Right renal pelvis (tissue), 4 donors: ENCODE data around the gene HDAC3. TPM values are rescaled to one million over a fixed set of nuclear protein-coding genes. Genes with fewer than 3 reads are reported as not detected.
A peak's percentile ranks its signal among the peaks of the same experiment; 100 is the strongest.
"Not testable (repeated sequence)": the region's sequence is repeated elsewhere in the genome, so short reads cannot be mapped to it uniquely, and the experiment has no call there.

ENCODE experiments used
- DNase-seq, 4 donors: peaks; one replicate each; pipeline ENCODE4 v3.0.0-alpha.2; 2013; ENCODE audit warnings: low read depth in 4 of 4, low spot score in 3 of 4, missing footprints in 1 of 4
- polyA plus RNA-seq, 4 donors: library from polyadenylated mRNA; unstranded; fragments of 120-200 nt; gene quantifications; one replicate each; pipeline ENCODE4 v1.2.1, GENCODE V29; 2013; ENCODE audit not compliant: insufficient read length in 4 of 4

Gene HDAC3
- polyA plus RNA-seq, 4 donors: 93.3 to 102 (median 95.2) TPM

DNA sequence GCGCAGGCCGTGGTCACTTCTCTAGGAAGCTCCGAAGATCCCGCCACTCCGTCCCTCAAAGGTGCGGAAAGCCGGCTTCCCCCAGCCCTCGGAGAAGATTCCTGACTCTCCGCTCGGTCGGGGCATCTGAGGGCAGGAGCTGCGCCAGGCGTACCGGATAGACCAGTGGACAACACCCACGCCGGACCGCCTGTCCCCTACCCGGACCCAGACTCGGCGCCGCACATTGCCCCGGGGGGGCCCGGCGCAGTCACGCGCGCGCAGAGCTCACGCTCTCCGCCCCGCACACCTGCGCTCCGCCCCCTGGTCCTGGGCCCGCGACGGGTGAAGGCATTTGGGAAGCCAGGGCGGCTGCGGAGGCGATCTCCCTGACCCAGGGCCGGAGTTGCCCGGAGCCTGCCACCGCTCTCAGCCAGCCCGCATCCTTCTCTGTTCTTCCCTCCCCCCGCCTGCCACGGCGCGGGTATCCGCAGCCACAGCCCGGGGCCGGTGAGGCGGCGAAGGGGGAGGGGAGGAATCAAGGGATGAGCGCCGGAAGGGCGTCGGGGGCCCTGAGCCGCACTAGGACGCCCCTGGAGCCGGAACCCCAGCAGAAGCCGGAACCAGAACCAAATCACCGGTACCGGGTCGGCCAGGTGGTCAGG lies 596 bp upstream of the HDAC3 start:
- no peak for DNase-seq

DNA sequence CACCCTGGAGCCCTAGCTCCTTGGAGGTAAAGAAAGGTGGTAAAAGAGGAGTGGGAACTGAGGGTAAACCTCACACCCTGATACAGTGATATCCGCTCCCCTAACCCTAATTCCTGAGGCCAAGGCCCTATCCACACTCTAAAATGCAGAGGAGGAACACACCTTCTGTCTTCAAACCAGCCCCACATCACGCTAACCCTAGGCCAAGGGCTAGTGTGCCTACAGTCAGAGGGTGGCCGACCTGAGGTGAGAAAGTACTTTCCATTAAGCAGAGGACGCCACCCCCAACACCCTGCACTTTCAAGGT lies 590 bp downstream of the HDAC3 start:
- DNase-seq: no peak

DNA sequence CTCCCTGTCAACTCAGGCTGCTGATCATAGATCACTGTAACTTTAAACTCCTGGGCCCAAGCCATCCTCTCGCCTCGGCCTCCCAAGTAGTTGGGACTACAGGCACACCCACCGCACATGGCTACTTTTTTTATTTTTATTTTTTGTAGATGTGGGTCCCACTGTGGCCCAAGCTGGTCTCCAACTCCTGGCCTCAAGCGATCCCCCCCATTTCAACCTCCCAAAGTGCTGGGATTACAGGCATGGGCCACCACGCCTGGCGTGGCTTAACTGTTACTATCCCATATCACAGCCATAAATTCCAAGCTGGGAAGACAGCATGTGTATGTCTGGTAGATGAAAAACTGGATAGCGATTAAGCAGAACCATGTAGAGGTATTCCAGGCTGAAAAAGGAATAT lies 1.0 kb downstream of the HDAC3 start:
- DNase-seq: no peak

DNA sequence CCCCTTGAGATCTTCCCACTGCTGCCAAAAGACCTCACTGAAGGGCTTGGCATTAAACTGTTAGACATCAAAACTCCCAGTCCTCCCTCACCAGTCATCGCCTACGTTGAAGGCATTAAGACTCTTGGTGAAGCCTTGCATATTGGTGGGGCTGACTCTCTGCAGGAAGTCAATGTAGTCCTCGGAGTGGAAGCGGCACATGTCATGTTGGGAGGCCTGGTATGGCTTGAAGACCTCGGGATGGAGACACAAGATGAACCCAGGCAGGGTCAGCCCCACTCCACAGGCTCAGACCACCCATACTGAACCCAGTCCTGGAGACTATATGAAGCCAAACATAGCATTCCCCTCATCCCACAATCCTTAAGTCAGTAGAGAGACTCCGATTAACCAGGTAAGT lies 1.9 kb downstream of the HDAC3 start:
- DNase-seq: no peak

DNA sequence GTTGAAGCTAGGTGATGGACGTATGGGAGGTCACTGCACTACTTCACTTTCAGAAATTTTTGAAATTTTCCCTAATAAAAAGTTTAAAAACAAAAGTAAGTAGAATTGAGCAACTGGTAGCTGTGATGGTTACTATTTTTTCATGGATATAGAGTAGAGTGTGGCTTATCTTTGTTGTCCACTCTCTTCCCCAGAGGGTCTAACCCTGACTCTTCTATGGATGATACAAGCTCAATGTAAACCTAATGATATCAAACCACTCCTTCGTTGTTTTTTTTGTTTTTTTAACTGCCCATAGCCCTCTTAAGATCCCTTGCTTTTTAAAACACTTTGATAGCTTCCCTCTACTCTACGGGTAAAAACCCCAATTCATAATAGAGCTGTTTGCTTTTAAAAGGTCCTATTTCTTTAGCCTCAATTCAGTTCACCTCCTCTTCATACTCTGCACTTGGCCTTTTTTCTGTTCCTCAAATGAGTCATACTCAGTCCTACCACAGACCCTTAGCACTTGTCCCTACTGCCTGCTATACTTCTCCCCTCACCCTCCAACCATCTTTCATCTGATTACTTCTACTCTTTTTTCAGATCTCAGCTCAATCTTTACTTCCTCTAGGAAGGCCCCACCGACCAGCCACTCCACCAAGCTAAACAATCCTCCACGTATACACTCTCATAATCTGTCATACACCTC lies 2.6 kb downstream of the HDAC3 start:
- DNase-seq: no peak

DNA sequence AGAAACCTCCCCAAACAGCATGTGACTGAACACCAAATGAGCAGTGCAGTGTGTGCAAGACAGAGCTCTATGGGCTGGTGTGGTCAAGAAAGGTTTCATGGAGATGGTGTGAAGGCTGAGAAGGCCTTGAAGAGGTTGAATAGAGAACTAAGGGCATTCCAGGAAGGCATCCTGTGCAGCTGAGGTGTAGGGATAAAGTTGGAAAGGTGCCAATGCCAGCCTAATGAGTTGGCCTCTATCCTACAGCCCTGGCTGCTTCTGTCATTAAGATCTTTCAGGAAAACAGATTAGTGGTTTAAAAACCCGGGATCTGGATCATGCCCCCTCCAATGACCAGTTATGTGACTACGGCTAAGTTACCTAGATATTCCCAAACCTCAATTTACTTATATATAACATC lies 4.0 kb downstream of the HDAC3 start:
- DNase-seq: no peak

DNA sequence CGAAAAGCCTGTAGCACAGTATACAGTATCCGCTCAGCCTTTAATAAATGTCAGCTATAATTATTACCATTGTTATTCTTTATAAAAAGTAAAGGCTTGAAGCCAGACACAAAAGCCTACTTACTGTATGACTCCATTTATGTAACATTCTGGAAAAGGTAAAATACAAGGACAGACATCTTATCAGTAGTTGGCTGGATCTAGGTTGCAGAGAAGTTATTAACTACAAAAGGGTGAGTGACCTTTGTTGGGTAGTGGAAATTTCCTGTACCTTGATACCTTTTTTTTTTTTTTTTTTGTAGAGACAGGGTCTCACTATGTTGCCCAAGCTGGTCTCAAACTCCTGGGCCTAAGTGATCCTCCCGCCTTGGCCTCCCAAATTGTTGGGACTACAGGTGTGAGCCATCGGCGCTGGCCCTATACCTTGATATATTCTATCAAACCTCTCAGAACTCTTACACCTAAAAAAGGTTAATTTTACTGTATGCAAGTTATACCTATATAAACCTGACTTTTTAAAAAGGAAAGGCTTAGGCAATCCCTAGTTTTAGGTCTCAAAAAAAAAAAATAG lies 6.0 kb downstream of the HDAC3 start:
- no peak for DNase-seq

DNA sequence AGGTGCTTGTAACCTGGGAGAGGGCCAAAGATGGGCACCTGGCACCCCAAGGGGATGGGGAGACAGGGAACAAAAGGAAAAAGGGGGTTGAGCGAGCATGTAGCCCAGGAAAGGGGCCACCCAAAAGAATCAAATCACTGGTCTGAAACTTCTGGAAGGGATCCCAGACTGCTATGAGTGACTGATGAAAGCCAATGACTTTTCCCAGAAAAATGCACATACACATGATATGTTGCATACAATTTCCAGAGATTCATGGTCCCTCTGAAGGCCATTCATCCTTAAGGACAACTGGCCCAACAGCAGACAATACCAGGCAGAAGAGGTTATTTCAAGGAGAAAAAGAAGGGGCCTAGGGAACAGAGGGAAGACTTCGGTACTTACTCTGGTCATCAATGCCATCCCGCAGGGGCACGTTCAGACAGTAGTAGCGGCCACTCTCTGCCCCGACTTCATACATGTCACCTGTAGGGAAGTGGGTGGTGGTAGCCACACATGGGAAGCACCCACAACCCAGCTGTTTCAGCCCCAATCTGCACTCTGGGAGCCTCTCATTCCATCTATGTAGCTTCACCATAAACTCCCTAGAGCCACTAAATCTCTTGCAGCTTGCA lies 8.4 kb downstream of the HDAC3 start:
- DNase-seq: no peak

DNA sequence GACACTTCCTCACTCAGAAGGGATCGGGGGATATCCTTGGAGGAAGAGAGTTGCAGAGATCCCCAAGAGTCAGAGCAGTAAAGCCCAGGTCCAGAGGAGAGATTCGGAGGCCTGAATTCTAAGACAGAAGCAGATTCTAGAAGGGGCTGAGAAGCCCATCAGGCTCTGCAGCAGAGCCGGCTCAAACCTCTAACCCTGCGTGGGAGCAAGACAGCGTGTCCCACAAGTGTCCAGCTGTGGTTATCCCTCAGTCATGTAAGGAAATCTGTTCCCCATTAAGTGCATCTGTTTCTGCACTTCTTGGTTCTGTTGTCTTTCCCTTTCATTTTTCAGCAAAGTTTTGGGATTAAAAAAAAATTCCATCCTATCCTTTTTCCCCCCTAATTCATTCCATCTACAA lies 13.0 kb downstream of the HDAC3 start:
- DNase-seq: no peak

DNA sequence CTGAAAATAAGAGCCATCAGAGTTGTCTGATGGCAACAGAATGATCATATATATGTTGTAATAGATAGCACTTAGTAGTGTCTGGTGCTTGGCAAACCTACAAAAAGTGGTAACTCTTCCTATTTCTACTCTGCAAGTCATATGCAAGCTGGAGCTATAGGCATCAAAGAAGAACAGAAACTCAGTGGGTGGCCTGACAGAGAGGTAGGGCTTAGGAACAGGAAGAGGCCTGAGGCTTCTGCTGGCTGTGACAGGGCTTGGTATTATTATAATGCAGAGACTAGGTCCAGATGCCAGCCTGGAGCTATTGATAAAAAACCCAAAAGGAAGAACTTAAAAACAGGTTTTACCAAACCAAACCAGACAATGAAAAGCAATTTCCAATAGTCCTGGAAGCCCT lies 13.5 kb downstream of the HDAC3 start:
- DNase-seq: no peak

DNA sequence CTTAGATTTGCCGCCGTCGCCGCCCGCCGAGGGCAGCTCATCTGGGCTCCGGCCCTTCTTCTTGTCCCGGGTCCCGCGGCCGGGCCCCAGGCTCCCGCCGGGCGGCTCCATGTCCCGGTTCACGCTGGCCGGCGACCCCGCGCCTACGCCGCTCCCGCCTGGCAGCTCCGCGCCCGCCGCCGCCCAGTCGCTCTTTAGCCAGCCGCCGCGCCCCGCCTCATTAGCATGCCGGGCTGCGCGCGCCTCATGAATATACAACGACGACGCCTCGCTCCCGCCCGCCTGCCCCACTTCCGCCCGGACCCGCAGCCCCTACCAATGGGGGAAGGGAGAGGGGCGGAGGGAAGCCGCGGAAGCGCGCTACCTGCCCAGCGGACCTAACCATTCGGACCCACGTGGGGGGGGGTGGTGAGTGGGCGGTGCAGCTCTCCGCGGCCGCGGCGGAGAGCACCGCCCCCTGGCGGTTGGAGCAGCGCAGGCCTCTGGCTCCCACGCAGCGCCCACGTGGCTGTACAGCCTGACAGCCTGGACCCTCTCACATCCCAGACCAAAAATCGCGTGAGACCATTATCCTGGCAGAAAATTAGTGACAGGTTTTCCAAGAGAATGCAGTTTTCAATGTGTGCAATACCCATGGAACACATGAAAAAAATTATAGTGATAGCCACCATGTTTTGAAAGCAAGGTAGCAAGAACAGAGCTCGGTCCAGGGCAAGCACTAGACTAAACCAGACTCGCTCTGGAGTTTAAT lies 17.7 kb downstream of the HDAC3 start, which contains the start of gene DIAPH1:
TSS of gene DIAPH1 (minus strand) at position 197 of the 751 bp plus-strand sequence. CDS start at position 111, 86 bp downstream.
- peak; percentile 90 to 95 (median 92) for DNase-seq

DNA sequence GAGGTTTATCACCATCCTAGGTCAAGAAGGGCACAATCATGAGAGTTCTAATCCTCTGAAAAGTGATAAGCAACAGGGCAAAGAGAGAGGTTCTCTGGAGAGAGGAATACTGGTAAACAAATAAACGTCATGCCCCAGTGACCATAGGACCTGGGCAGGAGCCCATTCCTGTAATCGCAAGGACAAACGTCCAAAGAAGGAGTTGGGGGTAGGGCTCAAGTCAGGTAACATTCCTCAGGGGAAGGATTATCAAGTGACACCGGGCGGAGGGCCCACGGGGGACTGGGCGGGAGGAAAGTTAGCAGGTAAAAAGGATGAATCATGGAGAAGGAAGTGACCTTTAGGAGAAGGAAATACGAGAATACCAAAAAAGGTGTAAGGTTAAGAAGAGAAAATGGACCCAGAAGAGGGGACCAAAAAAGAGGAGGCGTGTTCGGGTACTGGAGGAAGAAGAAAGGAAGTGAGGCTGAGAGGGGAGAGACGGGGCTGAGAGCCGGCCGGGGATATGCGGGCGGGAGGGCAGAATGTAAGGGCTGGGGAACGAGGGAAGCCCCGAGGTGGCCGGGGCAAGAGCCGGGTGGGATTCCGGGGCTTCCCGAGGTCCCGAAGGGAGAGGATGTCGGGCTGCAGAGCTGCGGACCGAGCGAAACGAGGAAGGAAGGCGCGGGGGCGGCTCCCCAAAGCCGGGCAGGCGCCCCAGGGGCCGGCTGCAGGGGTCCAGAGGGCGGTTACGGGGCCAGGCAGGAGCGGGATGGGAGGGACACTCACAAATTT lies 18.4 kb downstream of the HDAC3 start:
- peak in 1 of 4 donors; percentile 35 for DNase-seq

DNA sequence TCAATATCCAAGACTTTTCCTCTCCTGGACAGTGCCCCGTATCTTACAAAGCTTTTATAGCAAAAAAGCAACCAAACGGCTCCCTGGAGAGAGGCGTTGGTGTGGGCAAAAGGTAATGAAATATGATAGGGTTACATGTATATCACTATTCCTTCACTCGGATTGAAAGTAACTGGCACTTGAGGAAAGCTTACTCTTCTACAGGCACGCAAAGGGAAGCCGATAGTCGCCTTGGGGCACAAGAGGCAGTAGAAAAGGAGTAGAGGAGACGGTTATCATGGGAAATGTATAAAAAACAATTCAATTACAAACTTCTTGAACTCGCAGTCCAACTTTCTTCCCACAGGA lies 19.0 kb downstream of the HDAC3 start:
- DNase-seq: no peak

DNA sequence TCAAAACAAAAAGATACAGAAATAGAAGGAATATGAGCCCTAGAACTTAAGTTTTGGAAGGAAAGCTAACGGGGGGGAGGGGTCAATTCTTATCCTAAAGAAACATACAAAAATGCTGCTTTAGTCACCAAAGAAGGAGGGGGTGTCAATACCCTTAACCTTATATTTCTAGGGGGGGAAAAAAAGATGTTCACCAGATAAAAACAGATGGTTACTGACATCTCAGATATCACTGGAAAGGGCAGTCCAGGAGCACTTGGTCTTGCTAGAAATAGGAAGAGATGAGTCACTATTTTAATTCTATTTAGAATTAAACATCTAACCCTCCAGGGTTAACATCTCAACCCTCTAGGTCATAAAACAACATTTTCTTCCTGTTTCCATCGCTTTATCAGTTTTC lies 19.5 kb downstream of the HDAC3 start:
- DNase-seq: no peak

DNA sequence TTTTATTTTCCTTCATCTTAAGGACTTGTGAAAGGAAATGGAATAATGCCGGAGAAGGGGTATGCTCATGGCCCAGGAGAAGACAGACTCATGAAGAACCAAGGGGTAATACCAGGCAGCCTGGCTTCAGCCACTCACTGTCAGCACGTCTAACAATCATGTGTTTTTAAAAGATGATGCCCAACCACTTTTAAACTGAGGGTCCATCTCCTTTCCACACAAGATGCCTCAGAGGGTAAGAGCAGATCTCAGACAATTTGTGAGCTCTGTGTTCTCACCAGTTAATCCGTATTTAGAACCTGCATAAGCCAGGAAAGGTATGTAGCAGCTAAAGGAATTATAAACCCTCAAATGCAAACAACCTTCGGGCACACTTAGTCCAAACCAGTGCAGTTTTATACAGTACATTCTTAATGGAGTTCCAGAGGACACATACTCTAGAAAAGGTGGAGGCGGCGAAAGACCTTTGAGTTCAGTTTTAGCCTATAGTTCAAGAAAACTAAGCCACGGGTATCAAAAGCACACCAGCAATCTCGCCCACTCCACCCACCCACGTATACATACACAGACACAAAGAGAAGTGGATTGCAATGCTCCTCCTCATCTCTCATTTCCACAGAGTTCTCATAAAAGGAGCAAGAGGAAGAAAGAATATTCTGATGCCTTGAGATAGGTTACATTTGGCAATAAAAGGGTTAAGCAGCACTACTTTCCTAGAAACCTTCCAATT lies 20.5 kb downstream of the HDAC3 start:
- no peak for DNase-seq

DNA sequence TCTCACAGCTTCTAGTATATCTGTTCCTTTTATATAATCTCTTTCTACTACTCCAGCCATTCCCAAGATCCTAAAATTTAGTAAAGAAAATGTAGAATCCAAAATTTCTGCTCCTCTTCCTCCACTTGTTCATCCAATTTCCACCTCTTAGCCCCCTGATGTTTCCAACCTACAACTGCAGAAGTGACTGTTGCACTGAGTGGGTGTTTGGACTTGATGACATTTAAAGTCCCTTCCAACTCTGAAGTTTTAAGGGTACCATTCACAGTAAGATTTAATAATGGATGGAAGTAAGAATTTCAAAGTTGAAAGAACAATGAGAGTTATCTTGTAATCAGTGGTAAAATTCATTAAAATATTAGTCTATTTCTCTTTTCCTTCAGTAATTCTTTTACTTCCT lies 23.3 kb downstream of the HDAC3 start:
- DNase-seq: no peak

DNA sequence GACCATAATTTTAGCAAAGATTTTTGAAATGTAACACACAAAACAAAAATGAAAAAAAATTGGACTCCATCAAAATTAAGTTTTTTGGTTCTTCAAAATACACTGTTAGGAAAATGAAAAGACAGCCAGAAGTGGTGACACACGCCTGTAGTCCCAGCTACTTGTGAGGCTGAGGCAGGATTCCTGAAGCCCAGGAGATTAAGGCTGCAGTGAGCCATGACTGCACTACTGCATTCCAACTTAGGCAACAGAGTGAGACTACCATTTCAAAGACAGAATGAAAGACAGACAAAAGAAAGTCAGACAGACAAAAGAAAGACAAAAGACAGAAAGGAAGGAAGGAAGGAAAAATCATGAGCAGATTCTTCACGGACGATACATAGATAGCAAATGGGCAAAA lies 25.4 kb downstream of the HDAC3 start:
- no peak for DNase-seq

DNA sequence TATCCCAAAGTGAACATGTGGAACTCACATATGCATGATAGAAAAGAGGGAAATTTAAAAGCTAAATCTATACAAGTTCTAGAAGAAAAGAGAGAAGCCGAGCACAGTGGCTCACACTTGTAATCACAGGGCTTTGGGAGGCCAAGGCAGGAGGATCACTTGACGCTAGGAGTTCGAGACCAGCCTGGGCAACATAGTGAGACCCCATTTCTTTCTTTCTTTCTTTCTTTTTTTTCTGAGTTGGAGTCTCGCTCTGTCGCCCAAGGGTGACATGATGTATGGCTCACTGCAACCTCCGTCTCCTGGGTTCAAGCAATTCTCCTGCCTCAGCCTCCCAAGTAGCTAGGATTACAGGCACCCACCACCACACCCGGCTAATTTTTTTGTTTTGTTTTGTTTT lies 26.7 kb downstream of the HDAC3 start:
- DNase-seq: not testable (repeated sequence)

DNA sequence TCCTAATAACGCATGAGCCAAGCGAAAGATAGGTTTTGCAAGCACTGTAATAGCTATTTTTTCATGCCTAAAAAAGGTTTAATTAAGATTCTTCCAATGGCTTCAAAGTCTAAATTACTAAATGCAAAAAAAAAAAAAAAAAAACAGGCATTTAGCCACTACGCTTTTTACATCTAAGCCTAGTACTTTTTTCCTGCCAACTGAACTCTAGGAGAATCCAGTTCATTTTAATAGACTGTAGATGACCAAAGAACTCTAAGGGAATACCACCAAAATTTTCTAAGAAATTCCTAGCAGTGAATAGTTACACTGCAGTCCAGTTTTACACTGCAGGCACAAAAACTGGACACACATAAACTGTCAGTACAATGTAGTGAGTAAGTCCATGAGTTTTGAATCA lies 27.6 kb downstream of the HDAC3 start:
- DNase-seq: no peak

DNA sequence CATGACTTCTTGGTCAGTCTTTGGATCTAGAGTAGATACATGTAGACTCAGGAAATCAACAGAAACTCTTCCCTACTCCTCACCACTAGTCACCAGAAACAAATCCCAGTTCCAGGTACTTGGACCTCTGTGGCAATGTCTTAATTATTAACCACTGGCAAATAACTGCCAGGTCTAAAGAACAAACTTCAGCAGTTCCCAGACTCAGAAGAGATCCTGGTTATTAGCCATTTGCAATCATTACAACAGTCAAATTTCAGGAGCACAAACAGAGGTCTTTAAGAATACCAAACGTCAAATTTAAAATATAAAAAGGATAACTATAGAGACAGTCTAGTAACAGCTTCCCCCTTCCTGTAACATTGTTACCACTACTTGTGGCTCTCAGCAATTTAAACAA lies 28.1 kb downstream of the HDAC3 start:
- DNase-seq: no peak
